ENCODE data around the gene UBA52. TPM values are rescaled to one million over a fixed set of nuclear protein-coding genes. Genes with fewer than 3 reads are reported as not detected.

The UBA52 gene
- total and polyA plus RNA-seq, 2 of the 13 experiments (the other 11 are each of a cell fraction or from before 2014, with no cell fraction given) = 959 to 1,782 TPM

- TF ChIP-seq ZNF276 (CRISPR knock-in tag; IDR thresholded peaks at IDR 0.05; ENCODE audit: low read depth) = no peak
- no peak for TF ChIP-seq JDP2 (CRISPR knock-in tag; IDR thresholded peaks at IDR 0.05; ENCODE audit: borderline replicate concordance)
- no peak for TF ChIP-seq ZNF496 (CRISPR knock-in tag; IDR thresholded peaks at IDR 0.05; ENCODE audit: insufficient replicate concordance)
- no peak for TF ChIP-seq ZNF530 (CRISPR knock-in tag; IDR thresholded peaks at IDR 0.05; ENCODE audit: low read depth)
- TF ChIP-seq ZMAT3 (CRISPR knock-in tag; conservative IDR thresholded peaks at IDR 0.05) = 0 out of 2 replicates have a peak, but pooled peaks have one; percentile 41
- TF ChIP-seq, protein P1, sequence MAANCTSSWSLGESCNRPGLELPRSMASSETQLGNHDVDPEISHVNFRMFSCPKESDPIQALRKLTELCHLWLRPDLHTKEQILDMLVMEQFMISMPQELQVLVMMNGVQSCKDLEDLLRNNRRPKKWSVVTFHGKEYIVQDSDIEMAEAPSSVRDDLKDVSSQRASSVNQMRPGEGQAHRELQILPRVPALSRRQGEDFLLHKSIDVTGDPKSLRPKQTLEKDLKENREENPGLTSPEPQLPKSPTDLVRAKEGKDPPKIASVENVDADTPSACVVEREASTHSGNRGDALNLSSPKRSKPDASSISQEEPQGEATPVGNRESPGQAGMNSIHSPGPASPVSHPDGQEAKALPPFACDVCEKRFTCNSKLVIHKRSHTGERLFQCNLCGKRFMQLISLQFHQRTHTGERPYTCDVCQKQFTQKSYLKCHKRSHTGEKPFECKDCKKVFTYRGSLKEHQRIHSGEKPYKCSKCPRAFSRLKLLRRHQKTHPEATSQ (CRISPR knock-in tag; IDR thresholded peaks at IDR 0.05; ENCODE audit: borderline replicate concordance) = no peak
- TF ChIP-seq HOXA7 (CRISPR knock-in tag; IDR thresholded peaks at IDR 0.05) = no peak
- TF ChIP-seq POLR2AphosphoS2 (IDR thresholded peaks at IDR 0.05; ENCODE audit: low read depth, low read length) = no peak
- TF ChIP-seq ZFP36L2 (CRISPR knock-in tag; IDR thresholded peaks at IDR 0.05) = no peak
- TF ChIP-seq, protein P2, sequence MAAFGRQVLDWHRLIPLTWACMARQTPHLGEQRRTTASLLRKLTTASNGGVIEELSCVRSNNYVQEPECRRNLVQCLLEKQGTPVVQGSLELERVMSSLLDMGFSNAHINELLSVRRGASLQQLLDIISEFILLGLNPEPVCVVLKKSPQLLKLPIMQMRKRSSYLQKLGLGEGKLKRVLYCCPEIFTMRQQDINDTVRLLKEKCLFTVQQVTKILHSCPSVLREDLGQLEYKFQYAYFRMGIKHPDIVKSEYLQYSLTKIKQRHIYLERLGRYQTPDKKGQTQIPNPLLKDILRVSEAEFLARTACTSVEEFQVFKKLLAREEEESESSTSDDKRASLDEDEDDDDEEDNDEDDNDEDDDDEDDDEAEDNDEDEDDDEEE (CRISPR knock-in tag; IDR thresholded peaks at IDR 0.05) = 0 out of 2 replicates have a peak, but pooled peaks have one; percentile 68
- TF ChIP-seq JARID2 (CRISPR knock-in tag; IDR thresholded peaks at IDR 0.05; ENCODE audit: insufficient replicate concordance) = no peak
- TF ChIP-seq MXI1 (IDR thresholded peaks at IDR 0.05; ENCODE audit: borderline replicate concordance, low read depth, low read length) = peak; percentile 79; the same call in 1 of the 3 replicates
- TF ChIP-seq ZNF710 (CRISPR knock-in tag; IDR thresholded peaks at IDR 0.05; ENCODE audit: borderline replicate concordance) = 0 out of 2 replicates have a peak, but pooled peaks have one; percentile 36
- TF ChIP-seq FLYWCH1 (CRISPR knock-in tag; IDR thresholded peaks at IDR 0.05) = no peak
- TF ChIP-seq ADNP (CRISPR knock-in tag; IDR thresholded peaks at IDR 0.05) = peak; percentile 100
- TF ChIP-seq ZNF713 (CRISPR knock-in tag; IDR thresholded peaks at IDR 0.05) = no peak
- TF ChIP-seq PITX1 (CRISPR knock-in tag; IDR thresholded peaks at IDR 0.05) = peak; percentile 56; the same call in 1 of the 2 replicates
- no peak for TF ChIP-seq ZNF33A (CRISPR knock-in tag; IDR thresholded peaks at IDR 0.05; ENCODE audit: borderline replicate concordance)
- no peak for TF ChIP-seq TOPORS (CRISPR knock-in tag; IDR thresholded peaks at IDR 0.05)
- no peak for TF ChIP-seq ZNF569 (CRISPR knock-in tag; IDR thresholded peaks at IDR 0.05; ENCODE audit: borderline replicate concordance)
- TF ChIP-seq ZFY (CRISPR knock-in tag; IDR thresholded peaks at IDR 0.05) = peak; percentile 83
- TF ChIP-seq ZNF10 (CRISPR knock-in tag; IDR thresholded peaks at IDR 0.05; ENCODE audit: borderline replicate concordance, low read depth) = no peak
- TF ChIP-seq ZFP41 (CRISPR knock-in tag; IDR thresholded peaks at IDR 0.05; ENCODE audit: borderline replicate concordance) = no peak
- TF ChIP-seq ATF7-NPFF (CRISPR knock-in tag; IDR thresholded peaks at IDR 0.05; ENCODE audit: low read depth) = no peak
Observed at GRCh38 chr19:18557411-18558201, 14.1 kb upstream of the UBA52 start, which contains the start of gene KXD1 (continued).
